Renal pelvis (tissue), 4 donors: Measurements from ENCODE around the gene PRICKLE2. TPM values are rescaled to one million over a fixed set of nuclear protein-coding genes. Genes with fewer than 3 reads are reported as not detected.

Experiments
- DNase-seq: peaks from one replicate; pipeline ENCODE4 v3.0.0-alpha.2; 2013
- polyA plus RNA-seq, 3 donors: library from polyadenylated mRNA; unstranded; fragments of 120-200 nt; gene quantifications; one replicate each; pipeline ENCODE4 v1.2.1, GENCODE V29; 2013; ENCODE audit not compliant: insufficient read length in 3 of 3

Gene PRICKLE2
- polyA plus RNA-seq, 3 donors = 17.1 to 22.1 (median 20.3) TPM

DNA sequence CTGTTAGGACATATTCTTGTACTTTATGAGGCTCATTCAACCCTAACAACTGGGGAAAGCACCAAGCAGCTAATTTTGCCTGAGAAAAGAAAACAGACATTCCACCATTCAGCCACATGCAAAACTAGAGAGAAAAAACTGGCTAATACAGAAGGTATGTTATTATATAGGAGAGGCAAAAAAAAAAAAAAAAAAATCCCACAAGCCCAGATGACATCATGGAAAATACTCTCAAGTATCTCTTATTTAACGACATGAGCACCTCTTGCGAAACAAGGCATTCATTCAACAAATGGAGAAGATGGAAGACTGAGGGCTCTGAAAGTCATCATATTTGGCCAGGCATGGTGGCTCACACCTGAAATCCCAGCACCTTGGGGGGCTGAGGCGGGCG, 61.5 kb downstream of the PRICKLE2 start:
- no peak for DNase-seq

DNA sequence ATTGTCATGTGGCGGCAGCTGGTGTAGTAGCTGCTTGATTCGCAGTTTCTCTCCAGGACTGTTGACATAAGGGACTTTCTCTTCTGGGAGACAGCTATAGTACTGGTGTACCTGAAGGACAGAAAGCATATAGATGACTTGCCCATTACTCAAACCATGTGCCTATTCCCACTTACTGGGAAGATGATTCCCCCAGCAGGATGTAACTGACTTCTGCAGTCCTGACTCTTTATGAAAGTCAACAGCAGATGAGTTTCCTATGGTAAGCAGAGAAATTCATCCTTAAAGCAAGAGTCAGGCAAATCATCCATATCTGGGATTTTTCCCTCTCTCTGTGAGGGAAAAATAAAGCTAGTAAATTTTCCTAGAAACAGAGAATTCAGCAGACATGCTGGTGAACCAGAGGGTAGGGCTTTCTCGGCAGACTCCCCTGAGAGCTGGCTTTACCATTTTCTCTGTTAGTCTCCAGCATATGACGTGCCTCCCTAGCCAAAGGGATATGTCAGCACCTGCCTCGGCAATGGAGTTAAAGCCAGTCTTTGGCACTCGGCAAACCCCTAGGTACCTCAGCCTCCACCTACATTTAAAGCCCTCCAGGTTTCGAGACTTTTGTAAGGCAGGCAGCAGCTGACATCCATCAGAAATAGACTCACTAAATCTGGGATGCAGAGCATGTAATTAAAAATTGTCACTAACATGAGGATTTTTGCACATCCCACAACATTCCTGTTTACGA, 62.1 kb downstream of the PRICKLE2 start:
- no peak for DNase-seq

DNA sequence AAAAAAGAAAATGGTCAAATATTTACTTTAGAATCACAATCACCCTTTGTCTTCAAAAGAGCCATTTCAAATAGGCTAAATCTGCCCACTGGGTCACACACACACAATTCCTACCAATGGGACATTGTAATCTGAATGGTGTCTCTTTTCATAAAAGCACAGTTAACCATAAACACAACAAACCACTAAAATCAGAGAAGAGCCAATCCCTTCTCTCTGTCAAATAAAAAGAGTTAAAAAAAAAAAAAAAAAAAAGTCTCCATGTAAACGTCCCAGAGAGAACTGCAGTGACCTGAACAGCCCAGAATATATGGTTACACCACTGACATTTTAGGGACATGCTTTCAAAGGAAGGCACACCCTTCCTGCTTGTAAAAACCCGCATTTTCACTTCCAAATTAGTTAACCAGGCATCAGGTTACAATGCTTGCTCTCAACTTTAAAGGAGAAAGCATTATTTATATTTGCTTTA, 63.7 kb downstream of the PRICKLE2 start:
- DNase-seq = peak; percentile 60

DNA sequence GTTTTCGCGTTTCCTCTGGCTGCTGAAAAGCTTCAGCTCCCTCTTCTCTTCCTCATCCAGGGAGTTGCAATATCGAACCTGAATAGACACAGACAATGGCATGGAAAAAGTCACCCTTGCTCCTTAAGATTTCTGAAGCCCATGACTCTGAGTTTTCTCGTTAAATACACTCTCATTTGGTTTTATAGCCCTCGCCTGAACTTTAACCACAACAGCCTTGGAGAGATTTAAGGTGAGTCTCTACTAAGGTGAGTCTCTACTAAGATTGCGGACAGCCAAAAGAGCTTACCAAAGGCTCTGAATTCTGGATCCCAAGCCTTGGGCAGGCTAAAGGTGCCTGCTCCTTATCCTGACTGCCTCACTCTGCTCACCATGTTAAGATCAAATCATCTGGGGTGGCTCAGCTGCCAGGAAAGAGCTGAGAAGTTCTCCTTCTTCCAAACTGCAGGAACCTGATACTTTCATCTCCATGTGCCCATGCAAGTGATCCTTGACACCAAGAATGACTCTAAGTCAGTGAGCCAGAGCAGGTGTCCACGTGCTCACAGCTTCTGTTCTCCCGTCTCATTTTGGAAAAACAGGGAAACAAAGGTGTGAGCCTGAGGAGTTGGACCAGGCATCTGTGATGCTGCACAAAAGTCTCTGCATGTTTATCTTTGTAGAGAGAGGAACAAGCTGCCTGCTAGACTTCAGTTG, 65.1 kb downstream of the PRICKLE2 start:
- DNase-seq = peak; percentile 38

DNA sequence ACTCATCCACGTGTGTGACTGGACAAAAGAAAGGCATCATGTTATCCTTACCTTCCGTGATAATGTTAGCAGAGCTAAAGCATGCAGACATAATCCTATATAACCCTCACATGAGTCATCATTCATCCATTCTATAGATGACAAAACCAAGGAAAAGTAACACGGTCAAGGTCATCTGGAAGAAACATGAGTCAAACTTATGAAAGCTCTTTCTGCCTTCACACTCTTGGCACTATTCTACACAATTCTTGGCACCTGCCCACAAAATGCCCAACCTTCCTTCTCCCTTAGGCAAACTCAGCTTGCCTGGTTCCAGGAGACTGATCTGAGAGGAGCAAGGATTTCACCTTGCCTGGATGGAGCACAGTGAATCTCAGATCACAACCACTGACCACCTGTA, 66.9 kb downstream of the PRICKLE2 start:
- no peak for DNase-seq

DNA sequence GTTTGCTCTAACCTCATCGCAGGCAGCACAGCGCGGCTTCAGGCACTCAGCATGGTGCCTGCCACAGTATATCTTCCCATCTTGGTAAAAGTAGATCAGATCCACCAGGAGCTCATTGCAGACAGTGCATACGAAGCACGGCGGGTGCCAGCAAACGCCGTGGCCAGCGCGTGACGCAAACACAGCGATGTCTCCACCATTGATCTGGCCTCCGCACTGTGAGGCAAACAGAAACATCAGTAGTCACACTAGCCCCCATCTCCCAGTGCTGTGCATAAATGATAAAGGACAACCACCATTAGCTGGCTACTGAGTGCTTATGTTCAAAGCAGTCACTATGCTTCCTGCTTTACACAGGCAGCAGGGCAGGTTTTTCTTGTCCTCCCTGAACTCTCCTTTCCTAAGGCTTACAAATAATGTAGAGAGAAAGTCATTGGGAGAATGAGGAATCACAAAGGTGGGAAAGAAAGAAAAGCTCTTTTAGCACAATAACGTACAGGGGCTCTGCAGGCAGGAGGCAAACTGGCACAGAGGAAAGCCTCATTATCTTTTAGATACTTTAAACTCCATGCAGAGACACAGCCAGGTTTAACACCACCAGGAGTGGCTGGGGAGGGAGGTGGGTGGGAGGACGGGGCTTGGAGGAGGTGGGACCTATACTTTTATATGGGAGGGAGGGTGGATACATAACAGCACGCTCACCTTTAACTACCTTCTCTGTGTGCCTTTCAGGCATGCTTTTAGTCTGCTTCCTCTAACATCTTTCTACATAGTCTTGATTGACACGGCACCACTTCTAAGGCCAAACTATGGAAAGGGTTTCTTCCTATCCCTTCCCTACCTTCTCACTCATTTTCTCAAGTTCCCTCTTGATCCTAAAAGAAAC, 67.9 kb downstream of the PRICKLE2 start:
- no peak for DNase-seq

DNA sequence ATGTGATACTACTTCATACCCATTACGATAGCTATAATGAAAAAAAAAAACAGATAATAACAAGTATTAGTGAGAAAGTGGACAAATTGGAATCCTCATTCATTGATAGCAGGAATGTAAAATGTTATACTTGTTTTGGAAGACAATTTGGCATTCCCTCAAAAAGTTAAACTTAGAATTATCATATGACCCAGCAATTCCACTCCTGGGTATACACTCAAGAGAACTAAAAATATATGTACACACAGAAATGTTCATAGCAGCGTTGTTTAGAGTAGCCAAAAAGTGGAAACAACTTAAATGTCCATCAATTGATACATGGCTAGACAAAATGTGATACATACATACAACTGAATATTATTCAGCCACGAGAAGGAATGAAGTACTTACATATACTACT, 69.9 kb downstream of the PRICKLE2 start:
- DNase-seq = no peak

DNA sequence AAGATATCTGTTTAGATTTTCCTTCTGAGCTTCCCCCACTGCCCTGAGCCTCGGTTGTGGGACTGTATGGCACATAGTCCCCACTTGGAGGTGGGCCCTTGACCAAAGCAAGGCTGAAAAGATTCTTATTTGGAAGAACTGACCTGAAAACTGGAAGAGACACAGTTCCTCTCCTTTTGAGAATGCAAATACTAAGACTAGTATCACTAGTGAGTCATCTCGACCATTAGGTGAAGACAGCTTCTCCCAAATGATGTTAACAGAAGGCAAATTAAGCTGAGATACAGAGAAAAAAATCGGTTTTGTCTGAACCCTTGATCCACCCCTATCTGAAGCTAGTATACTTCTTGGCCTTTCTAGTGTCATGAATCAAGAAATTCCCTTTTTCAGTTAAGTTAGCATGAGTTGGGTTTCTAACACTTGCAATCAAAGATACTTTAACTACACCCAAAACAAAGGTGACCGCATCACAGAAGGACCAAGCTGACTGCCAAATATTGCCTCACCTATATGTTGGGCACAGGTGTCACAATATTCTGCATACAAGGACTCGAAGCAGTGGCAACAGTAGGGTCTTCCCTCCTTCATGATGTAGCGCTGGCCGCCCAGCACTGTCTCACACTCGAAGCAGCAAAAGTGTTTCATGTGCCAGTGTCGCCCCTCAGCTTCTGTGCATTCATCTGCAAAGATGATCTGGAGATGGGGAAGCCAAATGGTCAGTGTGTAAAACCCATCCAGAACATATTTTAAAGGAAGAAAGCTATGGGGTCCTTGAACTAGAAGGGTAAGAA, 72.4 kb downstream of the PRICKLE2 start:
- DNase-seq = no peak

DNA sequence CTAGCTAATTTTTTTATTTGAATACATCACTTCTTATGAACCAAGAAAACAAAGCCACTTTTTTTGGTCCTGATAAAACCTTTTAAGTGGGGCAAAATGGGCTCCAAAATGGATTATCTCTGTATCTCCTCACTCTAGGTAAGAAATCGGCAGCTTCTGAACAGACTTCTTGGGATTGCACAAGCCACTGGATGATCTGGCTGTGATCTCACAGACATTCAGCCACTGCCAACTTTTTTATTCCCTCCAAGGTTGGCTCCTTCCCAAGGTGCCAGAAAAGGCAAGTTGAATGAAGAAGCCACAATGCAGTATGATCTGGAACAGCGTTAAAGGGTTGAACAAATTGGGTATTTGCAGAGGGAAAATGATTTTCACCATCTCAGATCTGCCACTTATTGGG, 73.2 kb downstream of the PRICKLE2 start:
- DNase-seq = no peak

DNA sequence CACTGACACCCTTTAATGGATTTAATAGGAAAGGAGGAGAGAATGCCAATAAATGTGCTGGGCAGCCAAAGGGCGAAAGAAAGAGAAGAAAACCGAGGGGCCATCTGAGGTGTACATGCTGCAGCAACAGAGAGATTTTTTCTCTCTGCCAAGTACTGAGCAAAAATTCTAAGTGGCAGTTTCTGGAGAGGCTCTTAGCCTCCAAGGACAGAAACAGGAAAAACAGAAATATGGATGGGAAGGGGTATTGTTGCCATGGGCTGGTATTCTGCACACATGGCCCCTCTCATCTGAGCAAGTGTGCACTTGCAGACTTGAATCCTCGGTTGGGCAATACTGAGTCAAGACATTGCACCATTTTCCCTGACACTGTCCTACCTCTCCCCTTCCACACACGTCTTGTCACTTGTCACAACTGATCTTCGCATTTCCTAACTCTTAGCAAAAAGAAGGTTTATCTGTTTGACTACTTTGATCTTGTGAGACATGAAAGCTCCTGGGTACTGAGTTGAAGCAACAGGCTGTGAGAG, 73.9 kb downstream of the PRICKLE2 start:
- no peak for DNase-seq

DNA sequence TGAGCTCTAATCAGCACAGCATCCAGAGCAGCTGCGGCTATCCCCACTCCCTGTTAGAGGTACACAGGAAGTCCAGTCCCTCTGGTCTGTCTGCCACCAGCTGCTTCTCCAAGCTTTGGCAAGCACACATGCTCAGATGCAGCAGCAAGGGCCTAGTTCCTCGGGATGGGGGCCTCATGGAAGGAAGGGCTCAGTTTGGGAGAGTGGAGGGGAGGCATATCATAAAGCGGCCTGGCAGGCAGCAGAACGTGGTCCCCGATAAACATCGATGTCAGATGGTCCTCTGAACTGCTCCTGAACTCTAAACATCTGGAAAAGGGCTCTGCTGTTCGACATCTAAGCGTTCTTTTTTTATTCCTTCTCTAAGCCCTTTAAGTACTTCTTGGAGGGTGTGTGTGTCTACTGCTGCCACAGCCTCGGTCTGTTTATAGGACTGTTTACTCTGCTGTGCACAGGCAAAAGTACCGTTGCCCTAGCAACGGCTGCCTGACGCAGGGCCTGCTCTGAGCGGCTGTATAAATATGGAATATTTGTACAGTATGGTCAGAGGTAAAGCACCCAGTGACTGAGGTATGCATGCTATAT, 74.6 kb downstream of the PRICKLE2 start:
- peak; percentile 89 for DNase-seq

DNA sequence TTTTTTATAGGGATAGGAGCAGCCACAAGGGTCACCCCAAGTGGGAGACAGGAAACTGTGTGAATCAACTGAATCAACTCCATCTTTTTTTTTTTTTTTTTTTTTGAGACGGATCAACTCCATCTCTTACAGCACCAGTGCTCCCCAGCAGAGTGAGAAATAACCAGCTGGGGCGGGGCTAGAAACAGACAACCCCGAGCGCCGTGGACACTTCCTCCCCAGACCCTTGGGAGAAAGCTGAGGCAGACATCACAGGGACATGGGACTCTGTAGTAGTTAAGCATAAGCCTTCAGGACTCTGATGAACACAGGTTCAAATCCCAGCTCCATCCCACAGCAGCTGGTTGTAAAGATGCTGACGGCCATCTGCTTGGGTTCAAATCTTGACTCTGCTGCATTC, 75.4 kb downstream of the PRICKLE2 start:
- no peak for DNase-seq

DNA sequence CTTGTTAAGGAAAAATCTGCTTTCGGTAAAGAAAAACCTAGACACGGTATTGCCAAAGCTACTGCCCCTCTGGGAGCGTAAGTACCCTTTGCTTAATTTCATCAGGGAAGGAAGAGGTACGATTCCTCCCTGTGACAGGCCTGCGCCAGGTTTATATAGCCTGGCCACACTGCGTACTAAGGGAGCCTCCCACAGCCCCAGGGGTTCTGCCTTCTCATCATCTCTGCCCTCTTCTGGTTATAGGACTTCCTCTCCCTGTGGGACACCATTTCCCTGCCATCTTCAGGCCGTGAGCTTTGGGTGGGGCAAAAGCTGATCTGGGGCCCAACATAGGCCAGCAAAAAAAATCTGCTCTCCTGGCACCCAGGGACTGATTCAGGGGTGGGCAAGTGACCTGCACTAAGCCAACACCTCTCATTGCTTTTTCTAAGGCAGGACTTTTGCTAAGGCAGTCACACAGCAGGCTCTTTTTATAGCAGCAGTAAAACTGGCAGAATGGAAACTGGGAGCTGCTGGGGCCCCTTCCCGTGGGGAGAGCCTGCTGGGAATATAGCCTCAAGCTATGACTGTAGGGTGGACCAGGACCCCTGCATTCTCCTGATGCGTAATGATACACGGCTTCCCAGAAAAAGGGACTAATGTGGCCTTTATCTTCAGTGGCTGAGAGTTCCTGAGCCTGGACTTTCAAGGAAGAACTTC, 76.2 kb downstream of the PRICKLE2 start:
- DNase-seq = no peak

DNA sequence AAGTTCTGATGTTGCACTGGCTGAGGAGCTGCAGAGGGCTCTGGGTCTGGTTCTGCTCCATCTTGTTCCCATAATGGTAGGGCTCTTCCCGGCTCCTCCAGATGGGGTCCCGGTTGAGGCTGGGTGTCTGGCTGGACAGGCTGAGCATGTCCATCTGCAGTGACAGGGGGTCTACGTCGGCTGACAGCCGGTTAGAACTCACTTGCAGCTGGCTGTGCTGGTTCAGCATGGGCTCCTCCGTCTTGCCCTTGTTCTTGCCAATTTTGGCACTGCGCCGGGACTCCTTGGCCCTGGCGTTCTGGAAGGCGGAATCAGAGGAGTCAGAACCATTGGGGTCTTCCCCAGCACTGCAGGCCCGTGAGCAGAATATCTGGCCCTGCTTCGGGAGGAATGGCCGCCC, 78.1 kb downstream of the PRICKLE2 start:
- no peak for DNase-seq

DNA sequence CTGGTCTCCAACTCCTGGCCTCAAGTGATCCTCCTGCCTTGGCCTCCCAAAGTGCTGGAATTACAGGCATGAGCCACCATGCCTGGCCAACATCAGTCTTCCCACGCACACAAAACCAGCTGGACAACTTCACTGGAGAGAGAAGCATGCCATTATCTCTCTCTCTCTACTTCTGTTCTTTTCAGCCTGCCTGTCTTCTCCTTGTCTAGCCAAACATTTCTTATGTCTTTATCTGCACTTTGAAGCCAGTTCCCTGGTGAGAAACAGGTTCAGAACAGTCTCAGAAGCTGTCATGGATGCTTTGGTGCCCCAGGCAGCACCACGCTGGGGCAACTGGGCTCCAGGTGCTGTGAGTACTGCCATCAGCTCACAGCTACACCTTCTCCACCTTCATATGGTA, 79.8 kb downstream of the PRICKLE2 start:
- DNase-seq = no peak

DNA sequence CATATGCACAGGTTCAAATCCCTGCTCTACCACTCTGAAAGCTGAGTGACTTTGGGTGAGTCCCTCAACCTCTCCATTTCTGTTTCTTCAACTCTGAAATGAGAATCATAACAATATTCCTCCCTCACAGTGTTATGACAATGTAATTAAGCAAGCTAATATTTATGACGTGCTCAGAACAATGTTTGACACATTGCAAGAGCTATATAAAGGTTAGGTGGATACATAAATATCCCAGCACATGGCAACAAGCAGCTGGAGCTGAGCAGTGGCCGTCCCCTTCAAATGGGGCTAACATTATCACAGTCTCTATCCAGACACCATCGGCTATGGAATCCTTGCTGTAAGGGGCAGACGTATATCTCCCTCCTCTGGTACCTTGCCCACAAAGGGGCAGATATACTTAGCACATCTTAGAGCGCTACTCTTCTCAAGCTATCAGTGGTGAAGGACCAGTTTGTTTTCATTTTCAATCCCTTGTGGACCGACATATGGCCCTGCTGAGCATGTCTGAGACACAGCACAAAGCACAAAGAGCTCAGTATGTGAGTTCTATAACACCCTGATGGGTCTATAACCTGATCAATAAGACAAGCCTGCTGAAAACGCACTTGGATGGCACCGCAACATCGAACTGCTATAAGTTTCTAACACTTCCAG, 80.9 kb downstream of the PRICKLE2 start:
- DNase-seq = no peak

DNA sequence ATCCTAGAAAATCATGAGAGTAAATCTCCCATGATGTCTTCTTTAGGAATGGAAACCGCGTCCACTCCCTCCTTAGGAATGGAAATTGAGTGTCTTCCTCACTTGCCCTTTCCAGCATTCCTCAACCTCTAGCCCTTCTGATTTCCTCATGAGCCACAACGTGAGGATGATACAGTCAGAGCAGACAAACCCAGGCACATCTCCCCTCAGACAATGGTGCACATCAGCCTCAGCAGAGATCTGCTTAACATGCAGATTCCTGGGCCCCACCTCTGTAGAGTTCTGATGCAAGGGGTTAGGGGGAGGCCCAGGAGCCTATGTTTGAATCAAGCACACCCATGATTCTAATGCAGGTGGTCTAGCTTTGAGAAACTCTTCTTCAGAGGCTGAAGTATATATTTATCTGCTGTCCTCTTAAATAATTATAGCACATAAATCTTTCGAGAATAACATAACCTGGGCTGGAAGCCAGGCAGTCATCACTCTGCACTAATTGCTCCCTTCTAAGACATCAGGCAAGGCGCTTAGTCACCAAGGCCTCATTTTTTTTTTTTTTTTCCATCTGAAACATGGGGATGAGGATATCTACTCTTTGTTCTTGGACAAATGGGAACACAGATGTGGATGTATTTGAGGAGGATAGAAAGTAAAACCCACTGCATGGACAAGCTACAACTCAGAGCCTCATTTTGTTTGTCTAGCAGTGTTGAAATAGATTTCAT, 81.7 kb downstream of the PRICKLE2 start:
- no peak for DNase-seq

DNA sequence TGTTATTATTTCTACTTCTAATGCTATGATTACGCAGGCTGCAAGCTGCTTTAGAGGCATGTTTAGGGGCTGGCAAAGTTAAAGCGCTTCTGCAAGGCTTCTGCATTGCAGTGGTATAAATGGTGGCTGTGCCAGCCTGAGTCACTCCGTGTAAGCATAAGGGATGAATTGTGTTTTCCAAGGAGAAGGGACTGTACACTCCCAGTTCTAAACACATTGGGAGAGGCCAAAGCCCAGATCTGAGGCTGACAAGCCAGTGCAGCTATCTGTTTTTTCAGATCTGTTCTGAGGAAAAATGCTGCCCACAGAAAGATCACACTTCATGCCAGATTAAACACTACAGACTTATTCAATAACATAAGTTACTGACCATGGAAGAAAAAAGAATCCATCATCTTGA, 83.8 kb downstream of the PRICKLE2 start:
- DNase-seq = no peak

DNA sequence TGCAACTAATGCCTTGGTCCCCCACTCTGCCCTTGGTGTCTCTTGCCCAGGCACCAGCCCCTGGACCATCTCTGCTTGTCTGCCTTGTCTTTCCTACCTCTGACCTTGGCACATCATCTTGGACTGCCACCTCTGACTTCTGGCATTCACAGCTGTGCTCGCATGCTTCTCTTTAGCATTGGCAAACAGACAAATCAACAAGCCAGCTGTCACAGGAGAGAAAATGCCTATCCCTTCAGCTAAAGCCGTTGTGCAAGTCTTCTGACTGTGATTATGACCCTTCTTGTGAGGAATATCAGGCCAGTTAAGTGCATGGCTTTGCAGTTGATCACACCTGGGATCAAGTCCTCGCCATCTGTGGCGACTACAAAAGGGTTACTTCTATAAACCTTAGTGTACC, 84.6 kb downstream of the PRICKLE2 start:
- DNase-seq = no peak
